NCI-H748 (cell line): ENCODE data around the gene GPR158.
A peak's percentile ranks its signal among the peaks of the same experiment; 100 is the strongest.

Experiments used
- DNase-seq: peaks from one replicate; lab custom pipeline; 2025; ENCODE audit not compliant: unreplicated experiment; lab: John Stamatoyannopoulos, UW

GPR158 gene

GRCh38 chr10:25492680-25493079 is 317.9 kb downstream of the GPR158 start:
- DNase-seq, result no peak

GRCh38 chr10:25493122-25493893 is 318.5 kb downstream of the GPR158 start:
- DNase-seq, result peak; percentile 3

GRCh38 chr10:25497246-25497645 is 322.4 kb downstream of the GPR158 start:
- no peak for DNase-seq

GRCh38 chr10:25498645-25499044 is 323.8 kb downstream of the GPR158 start:
- DNase-seq, result no peak

GRCh38 chr10:25501912-25502311 is 327.1 kb downstream of the GPR158 start:
- no peak for DNase-seq

- no peak for DNase-seq
Observed at GRCh38 chr10:25502453-25502852, 327.7 kb downstream of the GPR158 start.

GRCh38 chr10:25504306-25504705 is 329.5 kb downstream of the GPR158 start:
- DNase-seq, result no peak

GRCh38 chr10:25504838-25505237 is 330.0 kb downstream of the GPR158 start:
- DNase-seq, result no peak

GRCh38 chr10:25505466-25505865 is 330.7 kb downstream of the GPR158 start:
- DNase-seq, result no peak

GRCh38 chr10:25506821-25507335 is 332.1 kb downstream of the GPR158 start:
- DNase-seq, result no peak

- DNase-seq, result no peak
Observed at GRCh38 chr10:25508112-25508815, 333.5 kb downstream of the GPR158 start.

GRCh38 chr10:25509151-25509550 is 334.4 kb downstream of the GPR158 start:
- DNase-seq, result no peak

- no peak for DNase-seq
Observed at GRCh38 chr10:25522294-25522693, 347.5 kb downstream of the GPR158 start.

- no peak for DNase-seq
Observed at GRCh38 chr10:25522946-25523608, 348.3 kb downstream of the GPR158 start.

- DNase-seq, result no peak
Observed at GRCh38 chr10:25530306-25530705, 355.5 kb downstream of the GPR158 start.

- no peak for DNase-seq
Observed at GRCh38 chr10:25531457-25532061, 356.8 kb downstream of the GPR158 start.

- no peak for DNase-seq
Observed at GRCh38 chr10:25532213-25532612, 357.4 kb downstream of the GPR158 start.

- DNase-seq, result no peak
Observed at GRCh38 chr10:25536027-25536426, 361.2 kb downstream of the GPR158 start.

- no peak for DNase-seq
Observed at GRCh38 chr10:25547382-25547781, 372.6 kb downstream of the GPR158 start.

- DNase-seq, result no peak
Observed at GRCh38 chr10:25552283-25552919, 377.6 kb downstream of the GPR158 start.

GRCh38 chr10:25555865-25556264 is 381.1 kb downstream of the GPR158 start:
- DNase-seq, result no peak
